Left ventricle myocardium superior (tissue), 1 donor: ENCODE measurements around the gene MCC. TPM values are rescaled to one million over a fixed set of nuclear protein-coding genes. Genes with fewer than 3 reads are reported as not detected.

Experiments used
- ATAC-seq: fragments of 200-7000 bp; cut with Tn5 transposase; one replicate; pipeline ENCODE4 v1.9.1; 2020; ENCODE audit warnings: mild to moderate bottlenecking, moderate library complexity
- DNase-seq: peaks from one replicate; pipeline ENCODE4 v3.0.0-alpha.2; 2020
- intact Hi-C: fragments of 100-400 bp; cut with micrococcal nuclease; formaldehyde crosslinking; loops from one replicate; pipeline ENCODE4 v1.11.0; 2022
- total RNA-seq: library from RNA; stranded (reverse); fragmentation: NEBNext Ultra II Directional; extraction: Animal tissue kit (Norgen Biotek cat#: 25700); gene quantifications from one replicate; pipeline ENCODE4 v1.2.1, GENCODE V29; 2021
- donor health status: DM: no; HTN: yes; CAD: no; lungs with severe emphysema.

The MCC gene
- total RNA-seq, 1 donor from 2014 or later, result 27.1 TPM

DNA sequence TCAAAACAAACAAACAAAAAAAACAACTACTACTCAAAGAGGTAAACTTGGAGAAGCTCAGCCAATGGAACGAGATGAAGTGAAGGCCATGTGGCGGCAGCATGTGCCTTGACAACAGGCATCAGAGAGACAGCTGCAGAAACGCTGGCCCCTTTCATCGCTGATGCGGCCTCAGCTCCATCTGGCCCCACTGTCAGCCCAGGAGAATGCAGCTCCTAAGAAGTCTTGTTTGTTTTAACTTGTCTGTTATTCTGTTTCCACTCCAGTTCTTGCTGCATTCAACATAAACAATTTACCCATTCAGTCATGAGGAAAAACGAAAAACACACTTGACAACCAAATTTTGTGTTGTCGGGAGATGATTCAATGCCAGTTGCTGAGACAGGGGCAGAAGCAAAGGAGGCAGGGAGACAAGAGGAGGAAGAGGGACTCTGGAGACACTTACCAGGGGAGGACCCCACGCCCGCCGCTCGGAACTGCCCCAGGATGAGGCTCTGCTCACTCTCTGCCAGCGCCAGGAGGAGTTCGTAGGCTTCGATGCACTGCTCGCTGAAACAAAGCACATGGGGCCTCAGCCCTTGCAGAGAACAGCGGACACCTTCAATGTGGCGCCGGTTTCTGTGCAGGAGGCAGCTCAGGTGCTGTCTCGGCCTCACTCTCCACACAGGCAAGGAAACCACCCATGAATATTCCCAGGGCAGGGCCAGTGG, 420.5 kb downstream of the MCC start:
- ATAC-seq (peak; percentile 24), DNase-seq (no peak)
- intact Hi-C loops, result no loop called here

DNA sequence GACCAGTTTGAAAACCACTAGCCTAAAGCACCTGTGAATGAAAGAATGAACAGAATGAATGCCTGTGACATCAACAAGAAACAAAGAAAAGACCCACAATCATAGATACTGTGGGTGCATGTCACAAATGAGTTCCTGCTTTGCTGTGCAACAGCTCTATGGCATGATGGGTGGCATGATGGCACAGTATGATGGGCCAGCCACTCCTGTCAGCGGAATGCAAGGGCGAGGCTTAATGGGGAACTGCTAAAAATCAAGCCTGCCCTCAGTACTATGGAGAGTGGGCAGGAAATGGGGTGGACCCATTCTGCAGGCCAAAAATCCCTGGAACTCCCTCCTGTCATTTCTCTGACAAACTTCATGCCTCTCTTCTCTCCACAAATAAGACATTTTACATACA, 422.6 kb downstream of the MCC start:
- intact Hi-C loops, result no loop called here

DNA sequence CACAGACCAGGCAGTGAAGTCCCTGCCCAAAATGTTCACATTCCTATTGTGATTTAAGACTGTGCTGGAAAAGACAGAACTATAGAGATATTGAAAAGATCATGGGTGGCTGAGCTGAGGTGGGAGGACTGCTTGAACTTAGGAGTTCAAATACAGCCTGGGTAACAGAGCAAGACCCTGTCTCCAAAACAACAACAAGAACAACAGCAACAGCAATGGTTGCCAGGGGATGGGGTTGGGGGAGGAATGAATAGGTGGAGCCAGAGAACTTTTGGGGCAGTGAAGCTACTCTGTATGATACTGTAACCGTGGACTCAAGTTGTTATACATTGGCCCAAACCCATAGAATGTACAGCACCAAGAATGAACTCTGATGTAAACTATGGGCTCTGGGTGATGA, 423.4 kb downstream of the MCC start:
- DNase-seq (no peak), ATAC-seq (no peak)
- intact Hi-C loops, result no loop called here

More for the DNA sequence above, 422.6 kb downstream of the MCC start:
- no peak for DNase-seq
- ATAC-seq, result no peak

DNA sequence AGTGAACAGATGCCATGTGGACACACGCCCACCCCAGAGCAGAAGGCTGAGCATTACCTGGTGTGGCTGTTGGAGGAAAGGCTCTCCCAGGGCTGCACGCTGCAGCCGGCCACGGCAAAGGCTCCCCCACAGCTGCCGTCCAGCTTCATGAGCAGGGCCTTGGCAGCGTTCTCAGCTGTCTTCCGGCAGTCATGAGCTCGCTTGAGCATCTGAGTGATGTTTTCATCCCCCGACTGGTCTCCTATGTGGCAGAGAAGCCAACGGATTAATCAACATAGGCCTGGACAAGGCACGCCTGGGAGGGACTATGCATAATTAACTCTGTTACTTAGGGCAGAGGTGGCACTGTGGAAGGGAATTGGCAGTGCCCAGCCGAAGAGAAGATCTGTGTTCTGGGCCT, 424.3 kb downstream of the MCC start:
- ATAC-seq, result peak; percentile 30
- DNase-seq, result no peak
- intact Hi-C loops, result no loop called here

DNA sequence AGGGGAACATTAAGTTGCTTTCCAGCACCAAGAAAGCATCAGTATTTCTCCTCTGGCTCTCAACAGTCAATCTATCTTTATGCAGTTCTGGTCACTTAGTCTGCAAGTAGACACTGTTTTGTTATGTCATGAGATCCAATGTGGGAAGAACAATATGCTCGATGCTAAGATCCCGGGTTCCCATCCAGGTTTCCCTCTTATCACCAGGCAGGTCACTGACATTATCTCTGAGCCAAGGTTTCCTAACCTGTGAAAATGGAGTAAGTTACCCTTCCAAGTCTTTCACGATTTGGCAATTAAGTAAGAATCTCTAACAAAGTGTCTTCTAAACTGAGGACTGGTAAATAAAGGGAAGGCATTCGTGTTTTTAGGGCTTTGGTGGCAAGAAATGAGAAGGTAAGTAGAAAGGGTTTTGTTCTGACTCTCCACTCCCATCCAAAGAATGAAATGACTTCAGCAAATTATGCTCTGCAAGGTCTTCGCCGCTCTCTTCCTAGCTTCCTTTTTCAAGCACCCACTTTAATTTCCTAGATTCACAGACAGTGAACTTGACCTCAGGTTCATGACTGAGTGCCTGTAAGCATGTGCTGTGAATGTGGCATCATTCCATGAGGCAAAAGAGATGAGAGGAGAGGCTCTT, 425.3 kb downstream of the MCC start:
- DNase-seq (no peak), ATAC-seq (no peak)
- intact Hi-C loops, result no loop called here

DNA sequence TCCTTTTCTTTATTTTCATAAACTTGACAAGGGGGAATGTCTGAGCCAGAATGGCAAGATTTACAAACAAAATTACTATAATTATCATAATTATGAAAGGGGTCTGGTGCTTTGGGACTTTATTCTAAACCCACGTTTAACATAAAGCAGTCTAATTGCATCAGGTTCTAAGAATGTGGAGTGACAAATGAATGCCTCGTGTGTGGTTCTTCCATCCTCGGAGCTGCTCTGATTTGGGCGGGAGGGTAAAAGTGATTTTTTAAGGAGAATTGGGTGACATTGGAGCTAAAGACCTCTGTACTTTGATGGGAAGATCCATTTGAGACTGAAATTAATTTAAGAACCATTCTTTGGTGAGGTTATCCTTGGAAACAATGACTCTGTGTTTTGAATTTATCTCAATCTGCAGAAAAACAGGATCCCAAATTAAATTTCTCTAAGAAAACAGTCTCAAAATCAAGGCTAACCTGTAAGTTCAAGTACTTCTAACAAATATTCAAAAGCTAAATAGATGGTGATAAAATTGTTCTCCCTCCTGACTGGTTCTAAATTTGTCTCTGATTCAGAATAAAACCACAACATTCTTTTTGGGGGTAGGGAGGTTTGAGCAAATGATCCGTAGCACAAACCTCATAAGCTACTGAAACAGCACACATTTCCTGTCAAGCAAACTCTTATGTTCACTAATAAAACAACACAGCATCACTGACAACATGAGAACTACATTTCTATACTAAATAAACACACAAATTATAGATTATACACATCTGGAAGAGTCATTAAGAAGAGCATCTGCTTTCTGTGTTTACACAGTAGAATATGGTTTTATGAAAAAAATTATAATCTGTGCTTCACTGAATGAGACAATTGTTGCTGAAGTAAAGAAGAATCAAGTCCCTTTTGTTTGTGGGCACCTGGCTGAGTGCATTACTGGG, 426.1 kb downstream of the MCC start:
- ATAC-seq (no peak), DNase-seq (no peak)
- intact Hi-C loops, result no loop called here

DNA sequence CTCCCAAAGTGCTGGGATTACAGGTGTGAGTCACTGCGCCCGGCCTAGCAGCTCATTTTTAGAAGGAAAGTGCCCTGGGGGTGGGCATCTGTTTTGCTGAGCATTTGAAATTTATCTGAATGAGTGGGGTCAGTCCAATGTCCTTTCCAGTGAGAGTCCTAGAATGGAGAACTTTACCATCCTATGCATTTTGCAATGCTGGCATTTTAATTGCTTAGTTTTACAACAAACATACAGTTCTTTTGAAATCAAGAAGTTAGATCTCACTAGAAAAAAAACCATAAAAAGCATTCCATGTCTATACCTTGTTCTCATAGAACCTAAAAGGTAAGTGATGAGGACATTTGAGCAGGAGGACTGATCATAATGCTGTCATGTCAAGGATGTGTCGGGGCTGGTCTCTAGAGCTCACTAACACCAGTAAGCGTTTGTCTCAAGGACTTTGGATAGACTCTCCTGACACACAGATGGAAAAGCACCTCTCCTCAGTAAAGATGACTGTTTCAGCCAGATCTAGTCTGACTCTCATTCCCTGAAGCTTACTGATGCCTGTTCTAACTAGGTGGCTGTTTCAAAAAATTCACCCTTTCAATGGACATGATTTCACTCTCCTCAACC, 427.7 kb downstream of the MCC start:
- intact Hi-C loops, result no loop called here
- no peak for ATAC-seq
- DNase-seq, result no peak

DNA sequence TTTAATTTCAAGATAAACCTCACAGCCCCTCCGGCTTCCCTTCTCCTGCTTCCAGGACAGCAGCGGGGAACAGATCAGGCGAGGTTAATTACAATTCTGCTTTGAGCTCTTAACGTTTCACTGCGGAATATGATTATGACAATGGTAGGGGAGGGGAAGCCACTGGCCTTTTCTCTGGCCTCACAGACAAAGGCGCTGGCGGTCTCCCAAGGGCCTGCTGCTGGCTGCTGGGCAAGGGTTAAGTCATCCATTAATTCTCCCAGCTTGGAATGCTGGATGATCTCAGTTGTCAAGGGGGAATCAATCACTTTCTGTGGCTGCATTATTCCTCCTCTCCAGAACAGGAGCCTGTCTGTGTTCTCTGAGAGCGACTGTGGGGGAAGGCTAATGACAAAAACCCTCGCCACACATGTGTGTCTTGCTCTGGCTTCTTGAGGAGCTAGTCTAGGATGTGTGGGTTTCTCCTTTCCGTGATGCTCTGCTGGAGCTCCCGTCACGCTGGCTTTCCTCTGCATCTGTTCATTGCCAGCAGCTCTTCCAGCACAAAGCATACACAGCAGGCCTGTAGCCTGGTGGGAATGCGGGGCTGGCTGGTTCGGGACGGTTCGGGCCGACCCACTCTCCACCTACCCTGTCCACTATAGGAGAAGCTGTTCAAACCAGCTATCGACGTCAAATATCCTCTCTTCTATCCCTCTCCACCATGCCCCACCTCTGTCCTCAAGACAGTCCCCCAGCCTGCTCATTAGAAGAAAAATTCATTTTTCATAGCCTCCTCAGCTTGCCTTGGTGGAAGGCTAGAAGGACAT, 428.8 kb downstream of the MCC start:
- ATAC-seq (peak; percentile 46), DNase-seq (peak; percentile 75)
- intact Hi-C loops, result no loop called here

DNA sequence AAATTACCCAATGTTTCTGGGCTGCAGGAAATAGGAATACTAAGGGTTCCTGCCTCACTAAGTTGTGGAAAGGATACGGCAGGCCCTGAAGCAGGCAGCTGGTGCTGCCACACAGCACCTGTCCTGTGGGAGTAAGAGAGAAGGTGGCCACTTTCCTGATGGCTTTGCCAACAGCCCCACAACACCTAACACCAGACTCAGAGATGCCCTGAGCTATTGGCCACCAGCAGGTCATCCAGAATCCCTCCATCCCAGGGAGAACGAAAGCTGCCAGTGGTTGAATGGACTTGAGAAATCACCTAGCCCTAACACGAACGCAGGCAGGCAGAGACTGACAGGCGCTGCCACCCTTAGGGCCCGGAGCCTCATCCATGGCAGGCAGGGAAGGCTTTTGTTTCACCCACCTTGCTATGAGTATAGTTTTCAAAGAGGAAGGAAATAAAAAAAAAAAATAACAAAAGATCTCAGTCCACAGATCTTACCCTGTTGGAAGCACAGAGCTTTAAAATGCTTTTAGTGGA, 429.5 kb downstream of the MCC start:
- DNase-seq (no peak), ATAC-seq (no peak)
- intact Hi-C loops, result no loop called here

DNA sequence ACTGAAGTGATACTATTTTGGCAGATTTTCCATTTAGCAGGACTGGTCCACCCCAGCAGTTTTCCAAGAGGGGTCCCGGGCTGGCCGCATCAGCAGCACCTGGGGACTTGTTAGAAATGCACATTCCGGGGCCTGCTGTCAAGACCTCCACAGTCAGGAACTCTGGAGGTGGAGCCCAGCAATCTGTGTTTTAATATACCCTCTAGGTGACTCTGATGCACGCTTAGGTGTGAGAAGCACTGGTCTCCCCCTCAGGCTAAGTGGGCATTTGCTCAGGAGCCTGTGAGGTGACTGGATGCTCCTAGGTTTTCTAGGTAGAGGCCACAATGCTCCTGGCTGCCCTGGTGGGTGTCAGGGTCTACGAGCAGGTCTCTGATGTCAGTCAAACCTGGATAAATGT, 430.0 kb downstream of the MCC start:
- intact Hi-C loops, result no loop called here
- ATAC-seq (no peak), DNase-seq (no peak)

DNA sequence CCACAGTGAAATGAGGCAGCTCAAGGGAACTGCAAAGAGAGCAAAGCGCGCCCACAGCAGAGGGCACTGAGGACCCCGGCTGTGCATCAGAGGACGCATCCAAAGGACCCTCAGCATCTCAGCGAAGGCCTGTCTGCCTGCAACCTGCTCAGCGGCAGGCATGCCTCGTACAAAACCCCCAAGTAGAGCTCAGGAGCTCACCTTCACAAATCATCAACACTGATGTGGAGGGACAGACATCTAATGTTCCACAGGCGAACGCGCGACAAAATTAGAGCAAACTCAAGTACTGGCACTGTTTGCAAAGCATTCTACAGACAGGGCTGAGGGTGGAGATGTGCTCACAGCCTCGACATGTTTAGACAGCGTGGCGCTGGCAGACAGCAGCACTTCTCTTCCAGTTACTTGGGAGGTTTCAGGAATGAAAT, 430.7 kb downstream of the MCC start:
- no peak for DNase-seq
- intact Hi-C loops, result no loop called here
- ATAC-seq, result peak; percentile 15

DNA sequence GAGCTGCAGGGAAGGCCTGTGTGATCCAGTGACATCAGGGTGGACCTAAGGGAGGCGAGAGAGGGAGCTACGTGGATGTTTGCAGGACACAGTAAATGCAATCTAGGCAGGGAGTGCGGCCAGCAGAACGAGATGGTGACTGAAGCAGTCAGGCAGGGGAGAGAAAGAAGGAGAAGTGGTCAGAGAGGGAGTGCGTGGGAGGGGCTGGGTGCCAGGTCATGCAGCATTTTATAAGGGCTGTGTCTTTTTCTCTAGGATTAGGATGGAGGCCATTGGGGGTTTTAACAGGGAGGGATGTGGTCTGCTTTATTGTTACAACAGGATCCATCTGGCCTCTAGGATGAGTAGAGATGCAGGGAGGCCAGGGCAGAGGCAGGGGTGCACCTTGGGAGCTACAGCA, 431.3 kb downstream of the MCC start:
- ATAC-seq (no peak), DNase-seq (no peak)
- intact Hi-C loops, result no loop called here

DNA sequence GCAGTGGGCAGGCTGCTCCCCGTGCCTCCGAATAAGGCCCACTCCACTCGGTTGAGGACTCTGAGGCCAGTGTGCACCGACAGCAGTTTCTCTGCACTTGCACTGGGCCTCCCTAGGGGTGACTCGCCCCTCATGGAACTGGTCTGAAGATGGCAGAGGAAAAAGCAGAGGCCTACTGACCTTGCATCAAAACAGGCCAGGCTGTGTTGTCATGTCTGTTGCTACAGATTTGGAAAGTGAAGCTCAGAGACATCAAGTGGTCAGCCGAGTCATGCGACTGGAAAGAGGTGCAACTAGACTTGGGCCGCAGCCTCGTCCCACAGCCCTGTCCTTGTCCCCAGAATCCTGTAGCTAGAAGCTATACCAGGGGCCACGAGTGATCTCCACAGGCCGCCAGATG, 433.4 kb downstream of the MCC start:
- no peak for DNase-seq
- no peak for ATAC-seq
- intact Hi-C loops, result no loop called here

DNA sequence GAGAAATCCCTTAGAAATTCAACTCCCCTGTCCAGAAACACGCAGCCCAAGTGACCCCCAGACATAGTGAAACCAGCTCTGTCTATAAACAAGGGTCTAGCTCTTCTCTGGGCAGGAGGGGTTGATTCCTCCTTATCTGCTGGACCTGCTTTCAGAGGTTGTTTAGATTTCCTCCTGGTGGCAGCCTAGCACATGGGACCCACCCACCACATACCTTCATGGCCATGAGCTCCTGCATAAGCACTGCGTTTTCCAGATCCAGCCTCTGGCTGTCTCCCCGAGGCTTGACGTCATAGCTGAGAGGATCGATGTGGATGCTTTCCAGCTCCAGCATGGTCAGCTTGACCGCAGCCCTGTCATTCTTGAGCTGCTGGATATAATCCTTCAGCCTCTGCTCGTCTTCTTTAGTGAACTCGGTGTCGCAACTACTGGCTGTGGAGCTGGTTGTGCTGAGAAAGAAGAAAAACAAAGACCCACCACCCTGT, 434.7 kb downstream of the MCC start:
- ATAC-seq (peak; percentile 15), DNase-seq (no peak)
- intact Hi-C loops, result no loop called here

DNA sequence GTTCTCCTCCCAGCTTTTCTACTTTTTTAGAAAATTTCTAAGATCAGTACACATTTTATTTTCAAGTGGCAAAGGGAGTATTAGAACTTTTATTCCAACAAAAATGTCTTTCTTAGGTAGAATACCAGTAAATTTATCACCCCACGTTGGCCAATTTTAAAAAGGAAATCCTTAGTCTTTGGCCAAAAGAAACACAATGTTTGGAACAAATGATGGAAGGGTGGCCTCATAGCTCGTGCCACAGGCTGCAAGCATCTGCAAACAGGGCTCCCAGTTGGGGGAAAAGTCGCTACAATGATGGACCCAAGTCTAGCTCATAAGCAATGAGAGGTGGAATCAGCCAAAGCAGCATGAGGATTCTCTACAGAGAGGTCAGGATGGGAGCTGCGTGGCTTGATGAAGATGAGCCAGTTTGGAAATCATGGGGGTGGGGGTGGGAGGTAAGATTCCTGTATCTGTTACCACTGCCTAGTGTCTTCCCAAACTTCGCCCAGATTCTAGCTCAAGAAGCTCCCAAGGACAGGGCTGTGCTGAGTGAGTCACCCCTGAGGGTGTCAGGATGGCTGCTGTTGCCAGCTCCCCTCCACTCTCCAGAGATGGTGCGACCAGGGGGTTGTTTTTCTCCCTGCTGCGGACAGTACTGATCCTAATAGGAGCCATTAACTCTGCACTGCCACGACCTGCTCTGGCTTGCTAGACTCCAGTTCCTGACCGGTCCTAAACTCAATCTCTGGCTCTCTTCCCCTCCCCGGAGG, 436.0 kb downstream of the MCC start:
- DNase-seq (no peak), ATAC-seq (no peak)
- intact Hi-C loops, result no loop called here

DNA sequence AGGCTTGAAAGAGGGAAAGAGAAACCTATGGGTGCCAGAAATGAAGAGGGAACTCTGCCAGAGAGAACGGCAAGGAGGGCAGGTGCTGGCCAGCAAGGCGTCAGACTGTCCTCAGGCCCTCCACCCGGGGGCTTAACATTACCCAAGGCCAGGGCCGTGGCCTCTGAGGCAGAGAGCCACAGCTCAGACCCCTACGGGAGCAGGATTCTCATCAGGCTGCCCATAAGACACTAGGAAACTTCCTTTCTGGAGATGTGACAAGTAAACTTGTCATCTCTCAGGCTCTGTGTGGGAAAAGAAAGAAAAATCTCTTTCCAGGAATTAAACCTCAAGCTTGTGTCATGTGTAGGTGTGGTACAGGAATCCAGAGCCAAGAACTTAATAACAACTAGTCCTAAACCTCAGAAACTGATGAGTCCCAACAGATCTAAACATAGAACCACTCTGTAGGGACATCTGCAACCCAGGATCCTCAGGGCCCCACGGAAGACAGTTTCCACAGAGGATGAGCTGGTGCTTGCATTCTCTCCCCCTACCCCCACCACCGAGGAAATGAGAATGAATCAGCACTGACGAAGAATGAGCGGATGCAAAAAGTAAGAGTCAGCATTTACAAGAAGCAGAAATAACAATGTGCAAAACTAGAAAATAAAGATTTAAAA, 437.4 kb downstream of the MCC start:
- ATAC-seq, result peak; percentile 55
- intact Hi-C loops, result no loop called here

DNA sequence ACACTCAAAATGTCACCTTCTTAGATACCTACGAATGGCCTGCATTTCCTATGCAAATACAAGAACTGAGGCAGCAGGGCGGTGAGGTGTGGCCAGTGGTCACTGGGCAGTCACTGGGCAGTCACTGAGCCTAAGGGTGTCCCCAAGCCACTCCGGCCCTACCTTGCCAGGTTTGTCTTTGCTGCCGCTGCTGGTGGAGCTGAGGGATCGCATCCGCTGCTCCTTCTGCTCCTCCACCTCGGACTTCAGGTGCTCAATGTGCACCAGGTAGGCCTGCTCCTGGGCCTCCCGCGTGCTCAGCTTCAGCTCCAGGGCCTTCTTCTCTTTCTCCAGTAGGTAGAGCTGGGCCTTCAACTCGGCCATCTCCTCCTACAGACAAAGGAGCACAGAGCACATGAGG, 439.3 kb downstream of the MCC start:
- ATAC-seq (no peak), DNase-seq (no peak)
- intact Hi-C loops, result no loop called here

More for the DNA sequence above, 437.4 kb downstream of the MCC start:
- DNase-seq, result no peak
